ENCODE results near the gene ANKRD12. TPM values are rescaled to one million over a fixed set of nuclear protein-coding genes. Genes with fewer than 3 reads are reported as not detected.
"Not testable (repeated sequence)": the region's sequence is repeated elsewhere in the genome, so short reads cannot be mapped to it uniquely, and the experiment has no call there.

ANKRD12 gene
- total RNA-seq, 1 experiment from 2014 or later, result 24.1 TPM

GRCh38 chr18:9232977-9233376, 96.4 kb downstream of the ANKRD12 start:
- no peak for DNase-seq (ENCODE audit: low spot score)

DNA sequence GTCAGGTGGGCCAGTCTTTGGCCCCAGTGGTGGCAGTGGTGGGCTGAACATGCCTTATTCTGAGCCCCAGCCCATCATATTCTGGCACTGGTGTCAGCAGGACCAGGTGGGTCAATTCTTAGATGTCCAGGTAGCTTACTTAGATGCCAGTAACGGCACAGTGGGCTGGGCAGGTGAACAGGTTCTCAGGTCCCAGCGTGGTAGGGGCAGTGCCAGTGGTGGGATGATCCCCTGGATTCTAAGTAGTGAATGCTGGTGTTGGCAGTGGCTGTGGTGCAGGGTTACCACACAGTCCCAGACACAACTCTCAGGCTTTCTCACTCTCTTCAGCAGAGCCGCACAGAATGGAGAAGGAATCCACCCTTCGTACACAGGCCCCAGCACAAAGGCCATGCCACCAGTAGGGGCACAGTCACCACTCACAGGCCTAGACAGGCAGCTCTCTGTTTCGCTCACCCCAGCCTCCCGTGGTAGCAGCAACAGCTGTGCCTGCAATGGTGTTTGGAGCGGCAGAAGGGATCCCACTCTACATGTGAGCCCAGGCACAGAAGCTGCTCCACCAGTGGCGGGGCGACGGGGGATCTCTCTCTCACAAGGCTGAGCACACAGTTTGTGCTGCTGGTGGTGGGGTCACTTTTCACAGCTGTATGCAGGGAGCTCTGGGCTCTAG, 97.3 kb downstream of the ANKRD12 start:
- DNase-seq (ENCODE audit: low spot score), result no peak

GRCh38 chr18:9234528-9234927, 97.9 kb downstream of the ANKRD12 start:
- no peak for DNase-seq (ENCODE audit: low spot score)

- DNase-seq (ENCODE audit: low spot score), result no peak
Observed at GRCh38 chr18:9237981-9238380, 101.4 kb downstream of the ANKRD12 start.

GRCh38 chr18:9239720-9240119, 103.1 kb downstream of the ANKRD12 start:
- no peak for DNase-seq (ENCODE audit: low spot score)

- no peak for DNase-seq (ENCODE audit: low spot score)
Observed at GRCh38 chr18:9240270-9240669, 103.7 kb downstream of the ANKRD12 start.

DNA sequence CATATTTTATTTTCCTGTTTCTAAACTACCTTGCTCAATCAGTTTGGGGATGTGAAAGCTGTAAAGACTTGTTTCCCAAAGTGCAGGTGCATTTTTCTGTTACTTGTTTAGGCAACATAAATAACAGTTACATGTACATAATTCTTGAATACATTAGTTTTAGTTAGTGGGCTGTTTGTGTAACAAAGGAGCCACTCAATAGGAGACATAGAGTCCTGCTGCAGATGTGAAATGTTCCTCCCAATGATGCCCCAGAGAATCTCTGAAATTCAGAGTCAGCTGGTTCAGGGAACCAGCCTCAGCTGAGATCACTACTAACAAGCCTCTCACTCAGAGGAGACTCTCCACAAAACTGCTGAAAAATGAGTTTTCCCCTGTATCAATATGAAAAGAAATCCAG, 106.4 kb downstream of the ANKRD12 start:
- DNase-seq (ENCODE audit: low spot score), result no peak

- DNase-seq (ENCODE audit: low spot score), result no peak
Observed at GRCh38 chr18:9244376-9244775, 107.8 kb downstream of the ANKRD12 start.

GRCh38 chr18:9248661-9249060, 112.1 kb downstream of the ANKRD12 start:
- DNase-seq (ENCODE audit: low spot score), result no peak

DNA sequence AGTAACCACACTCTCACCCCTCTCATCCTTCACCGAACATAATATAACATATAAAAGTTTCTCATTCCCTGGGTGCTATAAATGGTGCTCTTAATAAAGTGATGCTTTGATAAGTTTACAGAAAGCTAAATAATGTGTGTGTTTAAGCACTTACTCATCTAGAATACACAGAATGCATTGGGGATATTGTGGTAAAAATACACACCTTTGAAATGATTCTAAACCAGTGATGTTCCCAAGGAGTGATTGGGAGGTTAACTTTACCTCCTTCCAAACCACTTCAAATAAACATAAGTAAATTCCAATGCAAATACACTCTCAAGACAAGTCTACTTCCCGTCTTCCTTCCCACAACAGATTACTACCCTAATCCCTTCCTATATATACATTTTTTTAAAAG, 112.7 kb downstream of the ANKRD12 start:
- no peak for DNase-seq (ENCODE audit: low spot score)

- no peak for DNase-seq (ENCODE audit: low spot score)
Observed at GRCh38 chr18:9259173-9259572, 122.6 kb downstream of the ANKRD12 start.

DNA sequence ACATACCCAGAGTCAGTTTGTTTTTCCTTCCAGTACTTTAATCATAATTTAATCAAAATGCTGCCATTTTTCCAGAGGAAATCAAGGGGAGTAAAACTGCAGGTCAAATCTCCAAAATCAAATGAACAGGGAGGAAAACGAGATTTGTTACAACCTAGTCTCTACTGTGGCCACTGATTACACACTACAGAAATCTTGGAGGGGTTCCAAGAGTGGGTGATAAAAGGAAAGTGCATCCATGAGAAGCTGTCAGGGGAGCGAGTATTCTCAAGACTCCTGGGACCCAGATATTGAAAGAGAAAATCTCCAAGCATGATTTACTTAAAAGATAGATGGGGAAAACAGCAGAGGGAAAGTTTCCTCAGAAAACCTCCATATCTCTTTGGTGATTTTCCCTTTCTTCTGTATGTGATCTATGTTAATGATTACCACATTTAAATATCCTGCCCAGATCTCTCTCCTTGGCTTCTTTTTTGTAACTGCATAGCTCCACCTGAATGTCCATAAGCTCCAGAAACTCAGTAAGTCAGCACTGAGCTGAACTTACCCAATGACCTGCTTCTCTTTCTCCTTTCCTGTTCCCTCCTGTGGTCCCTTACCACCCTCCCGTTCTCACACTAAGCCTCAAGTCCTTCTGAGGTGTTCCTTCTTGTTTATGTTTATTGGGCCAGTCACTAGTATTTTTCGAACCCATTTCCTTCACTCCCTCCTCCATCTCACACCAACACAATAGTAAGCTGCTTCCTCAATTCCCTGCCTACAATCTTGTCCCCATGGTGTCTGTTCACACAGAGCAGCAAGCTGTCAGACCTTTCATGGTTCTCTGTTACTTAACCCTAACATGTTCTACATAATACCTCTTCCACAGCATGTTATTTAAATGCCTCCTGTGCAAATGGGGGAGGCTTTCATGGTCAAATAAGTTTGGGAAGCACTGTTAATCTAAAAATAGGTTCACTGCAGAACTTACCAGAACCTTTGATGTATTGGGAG, 124.1 kb downstream of the ANKRD12 start:
- DNase-seq (ENCODE audit: low spot score), result no peak

DNA sequence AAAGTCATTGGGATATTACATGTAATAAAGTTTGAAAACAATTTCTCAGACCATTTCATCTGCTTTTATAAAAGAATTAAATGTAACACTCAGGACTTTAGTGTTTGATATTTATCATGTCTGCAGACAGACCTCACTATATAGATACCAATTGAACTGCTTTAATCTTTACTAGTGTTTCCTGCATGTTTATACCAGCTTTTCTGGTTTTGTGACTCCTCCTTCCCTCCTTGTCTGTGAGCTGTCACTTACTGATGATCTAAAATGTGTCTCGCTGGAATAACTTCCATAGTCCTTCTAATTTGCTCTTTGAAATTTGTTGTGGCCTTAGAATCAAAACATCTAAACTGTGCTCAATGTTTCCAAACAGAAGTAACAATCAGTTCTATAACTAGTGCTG, 126.7 kb downstream of the ANKRD12 start:
- no peak for DNase-seq (ENCODE audit: low spot score)

DNA sequence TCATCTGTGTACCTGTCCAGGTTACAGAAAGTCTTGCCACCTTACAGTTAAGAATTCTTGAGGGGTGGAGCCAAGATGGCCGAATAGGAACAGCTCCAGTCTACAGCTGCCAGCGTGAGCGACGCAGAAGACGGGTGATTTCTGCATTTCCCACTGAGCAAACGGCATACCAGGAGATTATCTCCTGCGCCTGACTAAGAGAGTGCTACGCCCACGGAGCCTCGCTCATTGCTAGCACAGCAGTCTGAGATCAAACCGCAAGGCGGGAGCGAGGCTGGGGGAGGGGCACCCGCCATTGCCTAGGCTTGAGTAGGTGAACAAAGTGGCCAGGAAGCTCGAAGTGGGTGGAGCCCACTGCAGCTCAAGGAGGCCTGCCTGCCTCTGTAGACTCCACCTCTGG, 128.2 kb downstream of the ANKRD12 start:
- DNase-seq (ENCODE audit: low spot score), result not testable (repeated sequence)

- DNase-seq (ENCODE audit: low spot score), result no peak
Observed at GRCh38 chr18:9273221-9273620, 136.6 kb downstream of the ANKRD12 start.

GRCh38 chr18:9275890-9276289, 139.3 kb downstream of the ANKRD12 start:
- no peak for DNase-seq (ENCODE audit: low spot score)

DNA sequence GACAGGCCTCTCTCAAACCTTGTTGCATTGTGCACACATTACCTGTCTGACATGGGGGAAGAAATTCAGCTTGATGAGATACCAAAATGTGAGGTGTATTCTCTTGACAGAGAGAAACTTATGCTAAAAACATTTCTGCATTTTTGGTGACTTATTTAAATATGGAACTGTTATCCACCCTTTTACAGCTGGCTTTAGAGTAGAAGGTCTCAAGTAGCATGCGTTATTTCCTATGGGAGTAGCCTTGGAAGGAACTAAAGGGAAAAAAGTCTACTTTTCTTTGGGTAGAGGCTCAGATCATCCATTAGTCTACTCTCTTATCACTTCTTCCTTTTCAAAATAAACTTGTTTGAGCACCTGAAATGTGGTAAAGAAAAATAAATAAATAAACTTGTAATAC, 141.4 kb downstream of the ANKRD12 start:
- DNase-seq (ENCODE audit: low spot score), result no peak

DNA sequence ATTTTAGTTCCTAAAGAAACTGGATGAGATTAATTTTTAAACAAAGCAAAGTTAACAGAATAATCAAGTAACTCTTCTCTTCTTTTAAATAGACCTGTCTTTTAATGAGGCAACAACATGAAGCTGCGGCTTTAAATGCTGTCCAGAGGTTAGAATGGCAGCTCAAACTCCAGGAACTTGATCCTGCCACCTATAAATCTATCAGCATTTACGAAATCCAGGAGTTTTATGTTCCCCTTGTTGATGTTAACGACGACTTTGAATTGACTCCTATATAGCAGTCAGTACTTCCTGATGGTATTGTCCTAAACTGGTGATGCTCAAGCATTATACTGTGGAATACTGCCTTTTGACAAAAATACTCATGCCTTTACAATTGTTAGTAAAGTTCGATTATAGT, 144.3 kb downstream of the ANKRD12 start:
- no peak for DNase-seq (ENCODE audit: low spot score)

GRCh38 chr18:9281780-9282179, 145.2 kb downstream of the ANKRD12 start:
- no peak for DNase-seq (ENCODE audit: low spot score)

GRCh38 chr18:9283791-9284190, 147.2 kb downstream of the ANKRD12 start:
- DNase-seq (ENCODE audit: low spot score), result no peak

DNA sequence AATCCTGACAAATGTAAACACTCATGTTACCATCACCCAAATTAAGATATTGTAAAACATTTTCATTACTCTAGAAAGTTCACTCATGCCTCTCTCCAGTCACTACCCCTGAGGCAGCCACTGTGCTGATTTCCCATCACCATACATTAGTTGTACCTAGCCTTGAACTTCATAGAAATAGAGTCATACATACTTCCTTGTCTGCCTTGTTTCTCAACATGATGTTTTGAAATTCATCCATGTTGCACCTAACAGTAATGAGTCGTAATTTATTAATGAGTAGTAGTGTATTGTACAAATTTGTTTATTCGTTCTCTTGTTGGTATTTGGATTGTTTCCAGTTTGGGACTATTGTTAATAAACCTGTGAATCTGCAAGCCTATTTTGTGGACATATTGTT, 149.0 kb downstream of the ANKRD12 start:
- DNase-seq (ENCODE audit: low spot score), result no peak

GRCh38 chr18:9287036-9287435, 150.5 kb downstream of the ANKRD12 start:
- no peak for DNase-seq (ENCODE audit: low spot score)

DNA sequence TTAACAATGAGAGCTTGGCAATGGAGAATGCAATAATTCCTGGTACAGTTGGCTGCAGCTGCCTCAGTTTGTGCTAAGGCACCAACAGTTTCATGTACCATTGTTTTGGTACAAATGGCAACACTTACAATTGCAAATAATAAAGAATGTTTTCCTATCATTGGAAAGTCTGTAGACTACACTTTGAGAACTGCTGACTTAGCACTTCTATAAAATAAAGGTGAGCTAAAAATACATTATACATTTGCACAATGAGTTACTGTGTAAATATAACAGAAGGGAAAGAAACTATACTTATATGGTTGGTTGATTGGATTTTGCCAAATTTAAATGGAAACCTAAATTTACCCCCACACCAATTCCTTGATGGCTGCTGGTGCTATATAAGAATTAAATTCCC, 153.1 kb downstream of the ANKRD12 start:
- DNase-seq (ENCODE audit: low spot score), result no peak
